AG10803 (cell line): Measurements from ENCODE around the gene CFDP1.

Source experiments
- DNase-seq: peaks from one replicate; pipeline ENCODE4 v3.0.0; 2010; ENCODE audit warnings: low read depth
- H3K4me3 ChIP-seq: 2 replicates; pipeline ENCODE4 v1.5.1; 2011; ENCODE audit warnings: mild to moderate bottlenecking, low read length, control low read depth
- CTCF ChIP-seq: conservative IDR thresholded peaks from 2 replicates; pipeline ENCODE4 v1.5.1; 2011; ENCODE audit warnings: mild to moderate bottlenecking, low read length, control low read depth, inconsistent platforms

CFDP1 gene

GRCh38 chr16:75257886-75258806, 175.2 kb downstream of the CFDP1 start:
- no peak for TF ChIP-seq CTCF
- DNase-seq: no peak
- no peak overlapping the region for H3K4me3 ChIP-seq

- peak overlapping the region; percentile 26 for H3K4me3 ChIP-seq
- no peak for TF ChIP-seq CTCF
- peak; percentile 64 for DNase-seq
These were observed 176.5 kb downstream of the CFDP1 start for GRCh38 chr16:75256696-75257343.

- H3K4me3 ChIP-seq: no peak overlapping the region
- TF ChIP-seq CTCF: no peak; the same call in 1 of the 2 replicates
- DNase-seq: no peak
These were observed 177.2 kb downstream of the CFDP1 start for GRCh38 chr16:75256059-75256571.

GRCh38 chr16:75254359-75254837, 178.9 kb downstream of the CFDP1 start:
- no peak overlapping the region; the same call in 1 of the 2 replicates for H3K4me3 ChIP-seq
- peak; percentile 98 for DNase-seq
- TF ChIP-seq CTCF: no peak

GRCh38 chr16:75252946-75253911, 180.1 kb downstream of the CFDP1 start:
- peak overlapping the region; percentile 50 for H3K4me3 ChIP-seq
- no peak for TF ChIP-seq CTCF
- peak; percentile 91 for DNase-seq

- peak overlapping the region; percentile 46 for H3K4me3 ChIP-seq
- no peak for DNase-seq
- no peak for TF ChIP-seq CTCF
These were observed 181.0 kb downstream of the CFDP1 start for GRCh38 chr16:75252049-75252864.
